Neural progenitor cell (in vitro differentiated cells): Measurements from ENCODE around the gene PCNT. TPM values are rescaled to one million over a fixed set of nuclear protein-coding genes. Genes with fewer than 3 reads are reported as not detected.

ENCODE experiments used
- DNase-seq: peaks from one replicate; pipeline ENCODE4 v3.0.0-alpha.2; 2016; ENCODE audit warnings: low spot score
- H2AFZ ChIP-seq: fragments of 200-600 bp; sonication (generic); replicated peaks from 2 replicates; pipeline ENCODE4 v1.6.1; 2016; ENCODE audit warnings: antibody characterized with exemption
- H3F3A ChIP-seq: fragments of 200-600 bp; sonication (generic); 2 replicates; pipeline ENCODE4 v1.6.1; 2016; ENCODE audit warnings: antibody characterized with exemption, low read depth
- H3K27ac ChIP-seq: fragments of 200-600 bp; sonication (generic); 2 replicates; pipeline ENCODE4 v1.5.1; 2016; ENCODE audit warnings: mild to moderate bottlenecking
- H3K27me3 ChIP-seq: fragments of 200-600 bp; sonication (generic); 2 replicates; pipeline ENCODE4 v1.6.1; 2016; ENCODE audit warnings: mild to moderate bottlenecking, moderate library complexity
- H3K36me3 ChIP-seq: fragments of 200-600 bp; sonication (generic); 2 replicates; pipeline ENCODE4 v1.5.1; 2016
- H3K4me1 ChIP-seq: fragments of 200-600 bp; sonication (generic); 2 replicates; pipeline ENCODE4 v1.6.1; 2016; ENCODE audit warnings: mixed run types
- H3K4me2 ChIP-seq: fragments of 200-600 bp; sonication (generic); 2 replicates; pipeline ENCODE4 v1.6.1; 2016
- H3K4me3 ChIP-seq: fragments of 200-600 bp; sonication (generic); 2 replicates; pipeline ENCODE4 v1.5.1; 2016
- H3K79me2 ChIP-seq: fragments of 200-600 bp; sonication (generic); 2 replicates; pipeline ENCODE4 v1.6.1; 2016; ENCODE audit warnings: low read depth
- H3K9ac ChIP-seq: fragments of 200-600 bp; sonication (generic); 2 replicates; pipeline ENCODE4 v1.6.1; 2016
- H3K9me3 ChIP-seq: fragments of 200-600 bp; sonication (generic); 2 replicates; pipeline ENCODE4 v1.5.1; 2016; ENCODE audit warnings: low read depth
- H4K20me1 ChIP-seq: fragments of 200-600 bp; sonication (generic); 2 replicates; pipeline ENCODE4 v1.6.1; 2016; ENCODE audit warnings: low read depth
- H3K27ac Mint-ChIP-seq: 3 replicates; pipeline ENCODE4 v1.8.0; 2021; ENCODE audit warnings: mixed read lengths
- H3K27me3 Mint-ChIP-seq: 2 replicates; pipeline ENCODE4 v1.8.0; 2022; ENCODE audit warnings: low read depth, mild to moderate bottlenecking, inconsistent platforms, moderate library complexity, mixed read lengths; ENCODE audit not compliant: insufficient read depth
- H3K36me3 Mint-ChIP-seq: 3 replicates; pipeline ENCODE4 v1.8.0; 2021; ENCODE audit warnings: mixed read lengths
- H3K4me1 Mint-ChIP-seq: 3 replicates; pipeline ENCODE4 v1.8.0; 2021; ENCODE audit warnings: mixed read lengths
- H3K4me3 Mint-ChIP-seq: 3 replicates; pipeline ENCODE4 v1.8.0; 2021; ENCODE audit warnings: mild to moderate bottlenecking, moderate library complexity, mixed read lengths
- H3K9me3 Mint-ChIP-seq: 3 replicates; pipeline ENCODE4 v1.8.0; 2020; ENCODE audit warnings: mixed read lengths
- CTCF ChIP-seq: fragments of 200-600 bp; sonication (generic); IDR thresholded peaks from 2 replicates; pipeline ENCODE4 v1.5.1; 2017; ENCODE audit warnings: antibody characterized with exemption, mild to moderate bottlenecking
- EZH2 ChIP-seq: fragments of 200-600 bp; sonication (generic); IDR thresholded peaks from 2 replicates; pipeline ENCODE4 v1.6.1; 2017; ENCODE audit warnings: antibody characterized with exemption, mild to moderate bottlenecking, moderate library complexity
- EZH2phosphoT487 ChIP-seq: fragments of 200-600 bp; sonication (generic); IDR thresholded peaks from 2 replicates; pipeline ENCODE4 v1.6.1; 2017; ENCODE audit warnings: antibody characterized with exemption
- total RNA-seq: library from RNA; depleted of rRNA; stranded (reverse); fragments of >200 nt; gene quantifications from 2 replicates; pipeline ENCODE4 v1.2.3, GENCODE V29; 2015; ENCODE audit warnings: low replicate concordance

PCNT gene
- total RNA-seq, 1 donor from 2014 or later = 42.0 TPM

GRCh38 chr21:46350981-46351380, 27.0 kb downstream of the PCNT start:
- DNase-seq = no peak
- no peaks in the 10 kb centered on the region for H3K9me3 ChIP-seq
- H3K79me2 ChIP-seq = no peaks in the 10 kb centered on the region
- no peak overlapping the region for H3K27ac Mint-ChIP-seq
- no peaks in the 10 kb centered on the region for H3K4me1 ChIP-seq
- H2AFZ ChIP-seq = no peak overlapping the region
- no peak overlapping the region for H3K4me3 Mint-ChIP-seq
- no peak overlapping the region for H3K4me2 ChIP-seq
- H3K27ac ChIP-seq = no peak overlapping the region
- peaks cover 17% of the 10 kb centered on the region for H3K36me3 Mint-ChIP-seq
- H3K36me3 ChIP-seq = no peaks in the 10 kb centered on the region
- no peaks in the 10 kb centered on the region for H3K4me1 Mint-ChIP-seq
- TF ChIP-seq EZH2phosphoT487 = no peak
- no peak for TF ChIP-seq EZH2
- no peaks in the 10 kb centered on the region for H3F3A ChIP-seq
- H3K27me3 ChIP-seq = no peaks in the 10 kb centered on the region
- no peaks in the 10 kb centered on the region for H3K9me3 Mint-ChIP-seq
- no peaks in the 10 kb centered on the region for H4K20me1 ChIP-seq
- no peak overlapping the region for H3K9ac ChIP-seq
- H3K27me3 Mint-ChIP-seq = peaks cover 2% of the 10 kb centered on the region
- H3K4me3 ChIP-seq = no peak overlapping the region

- no peaks in the 10 kb centered on the region for H3F3A ChIP-seq
- H3K9ac ChIP-seq = no peak overlapping the region
- no peaks in the 10 kb centered on the region for H3K36me3 ChIP-seq
- no peaks in the 10 kb centered on the region for H3K9me3 Mint-ChIP-seq
- no peaks in the 10 kb centered on the region for H3K4me1 Mint-ChIP-seq
- no peaks in the 10 kb centered on the region for H3K4me1 ChIP-seq
- no peak overlapping the region for H3K27ac ChIP-seq
- no peak for TF ChIP-seq EZH2phosphoT487
- TF ChIP-seq CTCF = no peak
- TF ChIP-seq EZH2 = no peak
- DNase-seq = no peak
- H3K27ac Mint-ChIP-seq = no peak overlapping the region
- no peak overlapping the region for H2AFZ ChIP-seq
- no peaks in the 10 kb centered on the region for H3K27me3 ChIP-seq
- H3K79me2 ChIP-seq = no peaks in the 10 kb centered on the region
- H3K4me2 ChIP-seq = no peak overlapping the region
- H4K20me1 ChIP-seq = no peaks in the 10 kb centered on the region
- peaks cover 2% of the 10 kb centered on the region for H3K27me3 Mint-ChIP-seq
- peaks cover 16% of the 10 kb centered on the region for H3K36me3 Mint-ChIP-seq
- no peak overlapping the region for H3K4me3 Mint-ChIP-seq
- no peaks in the 10 kb centered on the region for H3K9me3 ChIP-seq
- H3K4me3 ChIP-seq = no peak overlapping the region
Observed at GRCh38 chr21:46351476-46352163, 27.7 kb downstream of the PCNT start.

GRCh38 chr21:46352164-46352515, 28.2 kb downstream of the PCNT start:
- H3K4me1 Mint-ChIP-seq = no peaks in the 10 kb centered on the region
- no peak for DNase-seq
- Histone ChIP-seq H3K4me1 (no peaks in the 10 kb centered on the region), H2AFZ (no peak overlapping the region), H3K27me3 (no peaks in the 10 kb centered on the region), H4K20me1 (no peaks in the 10 kb centered on the region), H3K9me3 (no peaks in the 10 kb centered on the region), H3K36me3 (no peaks in the 10 kb centered on the region), H3K9ac (no peak overlapping the region), H3K4me2 (no peak overlapping the region), H3K27ac (no peak overlapping the region), H3K4me3 (no peak overlapping the region), H3K79me2 (no peaks in the 10 kb centered on the region), H3F3A (no peaks in the 10 kb centered on the region)
- peaks cover 16% of the 10 kb centered on the region for H3K36me3 Mint-ChIP-seq
- peaks cover 2% of the 10 kb centered on the region for H3K27me3 Mint-ChIP-seq
- no peak overlapping the region for H3K27ac Mint-ChIP-seq
- TF ChIP-seq EZH2phosphoT487 (no peak), EZH2 (no peak), CTCF (no peak)
- no peaks in the 10 kb centered on the region for H3K9me3 Mint-ChIP-seq
- H3K4me3 Mint-ChIP-seq = no peak overlapping the region

- Histone ChIP-seq H3K27me3 (no peaks in the 10 kb centered on the region), H4K20me1 (no peaks in the 10 kb centered on the region), H3K4me3 (no peak overlapping the region), H2AFZ (no peak overlapping the region), H3K27ac (no peak overlapping the region), H3K79me2 (no peaks in the 10 kb centered on the region), H3K4me2 (no peak overlapping the region), H3K9me3 (no peaks in the 10 kb centered on the region), H3K36me3 (no peaks in the 10 kb centered on the region), H3F3A (no peaks in the 10 kb centered on the region), H3K9ac (no peak overlapping the region), H3K4me1 (no peaks in the 10 kb centered on the region)
- no peak overlapping the region for H3K27ac Mint-ChIP-seq
- H3K9me3 Mint-ChIP-seq = no peaks in the 10 kb centered on the region
- no peak overlapping the region for H3K4me3 Mint-ChIP-seq
- no peak for DNase-seq
- H3K27me3 Mint-ChIP-seq = peaks cover 2% of the 10 kb centered on the region
- no peaks in the 10 kb centered on the region for H3K4me1 Mint-ChIP-seq
- TF ChIP-seq EZH2 = no peak
- peaks cover 20% of the 10 kb centered on the region for H3K36me3 Mint-ChIP-seq
Observed at GRCh38 chr21:46352913-46353312, 29.0 kb downstream of the PCNT start.
